Activated effector memory CD4-positive, alpha-beta T cell treated with Interleukin-2 at 50 U/mL for 16 hours (primary cell): Measurements from ENCODE around the gene PTGES3L.
A peak's percentile ranks its signal among the peaks of the same experiment; 100 is the strongest.
"Not testable (repeated sequence)": the region's sequence is repeated elsewhere in the genome, so short reads cannot be mapped to it uniquely, and the experiment has no call there.

Experiments
- DNase-seq: peaks from one replicate; pipeline ENCODE4 v3.0.0-alpha.2; 2020

The PTGES3L gene

GRCh38 chr17:43014020-43014648 is 34.3 kb upstream of the PTGES3L start:
- DNase-seq = no peak

GRCh38 chr17:43013296-43013695 is 33.4 kb upstream of the PTGES3L start:
- no peak for DNase-seq

DNA sequence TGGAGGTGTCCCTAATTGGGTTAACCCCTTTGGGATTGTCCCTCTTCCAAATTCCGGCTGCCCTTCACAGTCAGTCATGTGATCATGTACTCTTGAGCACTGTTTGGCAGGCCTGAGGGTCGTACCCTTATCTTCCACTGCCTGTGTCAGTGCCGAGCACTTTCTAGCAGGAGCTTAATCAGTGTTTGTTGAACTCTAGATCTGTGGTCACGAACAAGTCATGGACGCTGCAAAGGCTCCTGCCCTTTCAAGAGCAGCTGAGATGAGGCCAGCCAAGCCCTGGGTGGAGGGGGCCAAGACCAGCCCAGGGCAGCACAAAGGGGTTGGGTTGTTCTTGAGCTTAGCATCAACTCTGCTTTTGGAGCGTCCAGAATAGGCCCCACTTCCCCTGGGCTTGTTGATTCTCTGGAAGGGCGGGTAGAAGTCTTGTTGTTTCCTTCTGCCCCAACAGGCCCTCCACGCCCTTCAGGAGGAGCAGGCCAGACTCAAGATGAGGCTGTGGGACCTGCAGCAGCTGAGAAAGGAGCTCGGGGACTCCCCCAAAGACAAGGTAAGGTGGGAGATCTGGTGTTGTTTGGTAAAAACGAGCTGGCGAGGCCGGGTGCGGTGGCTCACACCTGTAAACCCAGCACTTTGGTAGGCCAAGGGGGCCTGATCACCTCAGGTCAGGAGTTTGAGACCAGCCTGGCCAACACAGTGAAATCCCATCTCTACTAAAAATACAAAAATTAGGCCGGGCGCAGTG is 32.0 kb upstream of the PTGES3L start:
- no peak for DNase-seq

GRCh38 chr17:43010667-43011308 is 30.9 kb upstream of the PTGES3L start:
- DNase-seq = no peak

DNA sequence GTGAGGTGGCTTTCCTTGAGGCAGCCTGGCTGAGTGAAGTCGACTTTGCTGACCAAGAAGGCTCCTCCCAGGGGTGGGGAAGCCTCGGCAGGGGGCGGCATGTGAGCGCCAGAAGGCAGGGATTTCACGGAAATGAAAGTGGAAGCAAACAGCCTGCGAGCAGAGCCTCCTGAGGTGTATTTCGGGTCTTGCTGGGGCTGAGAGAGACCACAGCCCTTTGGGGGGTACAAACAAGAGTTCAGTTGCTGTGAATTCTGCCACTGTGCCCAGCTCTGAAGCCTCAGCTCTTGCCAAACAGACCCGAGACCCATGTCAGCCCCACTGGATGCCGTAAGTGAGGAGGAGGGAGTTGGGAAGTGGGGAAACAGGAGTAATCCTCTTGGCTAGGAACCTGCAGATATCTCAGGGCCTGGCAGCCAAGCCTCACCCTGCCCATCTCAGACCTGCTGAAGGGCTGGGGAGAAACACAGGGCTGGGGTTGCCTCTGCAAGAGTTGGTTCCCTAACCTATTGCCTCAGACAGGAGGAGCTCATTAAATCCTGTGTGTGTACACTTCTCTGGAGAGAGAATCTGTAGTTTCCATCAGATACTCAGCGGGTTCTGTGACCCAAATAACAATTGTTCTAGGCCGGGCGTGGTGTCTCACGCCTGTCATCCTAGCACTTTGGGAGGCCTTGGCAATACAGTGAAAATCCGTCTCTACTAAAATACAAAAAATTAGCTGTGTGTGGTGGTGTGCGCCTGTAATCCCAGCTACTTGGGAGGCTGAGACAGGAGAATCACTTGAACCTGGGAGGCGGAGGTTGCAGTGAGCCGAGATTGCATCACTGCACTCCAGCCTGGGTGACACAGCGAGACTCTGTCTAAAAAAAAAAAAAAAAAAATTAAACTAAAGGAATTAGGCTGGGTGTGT is 27.0 kb upstream of the PTGES3L start, which contains the start of gene IFI35:
TSS of gene IFI35 (plus strand) at position 146 of the 913 bp plus-strand sequence. CDS start at position 310, 164 bp downstream.
- DNase-seq = peak; percentile 78

GRCh38 chr17:43003542-43004172 is 23.8 kb upstream of the PTGES3L start:
- no peak for DNase-seq

- DNase-seq = not testable (repeated sequence)
These were observed 21.0 kb upstream of the PTGES3L start for GRCh38 chr17:43000894-43001293.

GRCh38 chr17:42999003-42999525 is 19.2 kb upstream of the PTGES3L start:
- DNase-seq = no peak

DNA sequence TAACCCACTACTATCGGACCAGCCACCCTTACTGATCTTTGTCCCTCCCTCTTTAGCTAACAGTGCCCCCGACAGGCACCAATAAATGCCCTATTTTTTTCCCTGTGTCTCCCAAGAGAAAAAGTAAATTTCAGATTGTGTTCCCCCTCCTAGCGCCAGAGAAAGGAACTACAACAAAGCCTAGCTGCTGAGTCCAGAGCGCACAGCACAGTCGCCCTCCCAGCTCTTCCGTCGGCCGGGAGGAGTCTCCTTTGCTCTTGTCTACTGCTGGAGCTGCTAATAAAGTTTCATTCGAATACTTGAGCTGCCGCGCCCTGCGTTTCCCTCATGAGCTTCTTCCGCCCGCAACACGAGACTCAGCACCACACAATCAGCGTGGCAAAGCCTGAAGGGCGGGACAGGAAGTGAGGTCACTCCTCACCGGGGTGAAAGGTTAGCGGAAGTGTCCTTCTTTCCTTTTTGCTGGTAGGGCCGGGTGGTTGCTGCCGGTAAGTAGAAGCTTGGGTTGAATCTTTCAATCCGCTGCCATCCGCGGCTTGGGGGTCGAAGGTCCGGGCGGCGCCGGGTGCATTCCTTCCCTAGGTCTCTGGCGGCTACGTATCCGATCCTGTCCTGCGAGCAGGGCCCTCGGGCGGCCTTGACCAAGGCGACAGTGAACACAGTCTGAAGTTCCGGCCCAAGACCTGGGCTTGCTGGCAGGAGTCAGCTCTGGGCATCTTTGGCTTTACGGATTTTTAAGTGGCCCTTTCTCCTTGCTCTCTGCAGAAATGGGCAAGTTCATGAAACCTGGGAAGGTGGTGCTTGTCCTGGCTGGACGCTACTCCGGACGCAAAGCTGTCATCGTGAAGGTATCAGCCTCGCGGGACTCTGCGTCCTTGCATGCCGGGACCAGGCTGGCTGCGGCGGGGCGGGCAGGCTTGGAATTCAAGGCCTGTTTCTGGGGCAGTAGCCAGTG is 18.4 kb upstream of the PTGES3L start, which contains the start of gene RPL27:
TSS of gene RPL27 (plus strand) at position 436 of the 955 bp plus-strand sequence. CDS start at position 768, 332 bp downstream.
- peak; percentile 98 for DNase-seq

DNA sequence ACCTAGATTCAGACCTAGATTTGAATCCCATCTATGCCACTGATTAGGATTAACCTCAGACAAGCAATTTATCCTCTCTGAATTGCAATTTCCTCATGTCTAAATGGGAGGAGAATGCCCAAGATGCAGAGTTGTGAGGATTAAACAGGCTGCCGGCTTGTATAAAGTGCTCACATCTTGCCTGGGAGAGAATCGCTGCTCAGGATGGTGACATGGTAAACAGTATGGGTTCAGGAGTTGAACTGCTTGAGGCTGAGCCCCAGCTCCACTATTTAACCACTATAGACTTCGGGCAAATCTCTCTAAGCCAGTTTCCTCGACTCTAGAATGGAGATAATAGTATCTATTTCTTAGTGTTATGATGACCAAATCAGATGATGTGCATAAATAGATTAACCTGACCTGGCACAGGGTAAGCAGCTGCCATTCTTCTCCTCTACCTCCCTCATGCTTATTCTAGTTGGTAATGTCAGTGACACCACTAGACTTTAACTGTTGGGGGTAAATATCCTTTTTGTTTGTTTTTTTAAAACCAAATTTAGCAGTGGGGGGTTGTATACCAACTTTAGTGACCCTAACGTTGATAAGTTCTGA is 17.6 kb upstream of the PTGES3L start:
- no peak for DNase-seq

- DNase-seq = not testable (repeated sequence)
These were observed 14.0 kb upstream of the PTGES3L start for GRCh38 chr17:42993913-42994312.

DNA sequence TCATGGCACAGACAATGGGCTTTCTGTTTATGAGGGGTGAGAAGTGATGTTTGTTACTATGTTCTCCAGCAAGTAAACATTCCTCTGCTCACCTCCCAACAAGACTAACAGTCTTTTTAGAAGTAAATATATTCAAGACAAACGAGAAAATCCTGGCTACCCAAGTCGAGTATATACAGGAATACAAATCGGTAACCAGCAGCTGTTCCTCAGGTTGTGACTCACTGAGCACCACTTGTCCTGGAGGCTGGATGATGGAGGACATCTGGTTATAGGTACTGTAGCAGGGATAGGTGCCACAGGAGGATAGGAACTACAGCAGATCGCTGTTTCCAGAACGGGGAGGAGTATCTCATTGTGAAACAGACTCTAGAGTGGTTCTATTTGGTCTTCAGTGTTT is 13.0 kb upstream of the PTGES3L start:
- DNase-seq = no peak

GRCh38 chr17:42991471-42991870 is 11.6 kb upstream of the PTGES3L start:
- no peak for DNase-seq

DNA sequence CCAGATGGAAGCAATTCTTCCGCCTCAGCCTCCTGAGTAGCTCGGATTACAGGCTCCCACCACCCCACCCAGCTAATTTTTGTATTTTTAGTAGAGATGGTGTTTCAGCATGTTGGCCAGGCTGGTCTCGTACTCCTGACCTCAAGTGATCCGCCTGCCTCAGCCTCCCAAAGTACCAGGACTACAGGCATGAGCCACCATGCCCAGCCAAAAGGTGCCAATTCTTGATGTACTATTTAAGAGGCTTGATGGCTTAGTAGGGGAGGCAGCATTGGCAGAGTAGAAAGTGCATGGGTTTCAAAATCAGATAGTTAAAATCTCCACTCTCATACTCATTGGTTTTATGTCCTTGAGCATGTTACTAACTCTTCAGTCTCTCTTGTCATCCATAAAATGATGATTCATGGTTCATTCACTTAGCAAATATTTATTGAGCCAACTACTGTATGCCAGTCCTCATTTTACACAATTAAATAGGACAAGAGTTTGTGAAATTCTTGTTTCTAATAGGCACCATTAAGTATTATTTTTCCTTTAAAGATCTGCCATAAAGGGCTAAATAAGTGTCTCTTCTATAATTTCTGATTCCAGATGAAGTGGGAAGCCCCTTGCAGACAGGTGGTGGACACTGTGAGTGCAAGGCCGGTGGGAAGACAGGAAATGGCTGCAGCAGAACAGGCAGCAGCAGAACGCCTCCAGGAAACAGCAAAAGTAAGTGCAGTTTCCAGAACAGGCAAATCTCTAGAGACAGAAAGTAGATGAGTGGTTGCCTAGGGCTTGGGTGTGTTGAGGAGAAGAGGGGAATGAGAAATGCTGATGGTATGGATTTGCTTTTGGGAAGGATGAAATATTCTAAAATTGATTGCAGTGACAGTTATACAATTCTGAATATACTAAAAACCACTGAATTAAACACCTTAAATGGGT is 10.1 kb upstream of the PTGES3L start:
- no peak for DNase-seq

- no peak for DNase-seq
These were observed 9.3 kb upstream of the PTGES3L start for GRCh38 chr17:42989141-42989540.

- no peak for DNase-seq
These were observed 5.3 kb upstream of the PTGES3L start for GRCh38 chr17:42985225-42985624.

- no peak for DNase-seq
These were observed 2.4 kb upstream of the PTGES3L start for GRCh38 chr17:42982266-42982665.

- DNase-seq = peak; percentile 31
These were observed 1.0 kb upstream of the PTGES3L start for GRCh38 chr17:42980766-42981397.
